GM12878 (cell line): ENCODE data around the gene PITPNC1. TPM values are rescaled to one million over a fixed set of nuclear protein-coding genes. Genes with fewer than 3 reads are reported as not detected.

Source experiments
- CEBPB ChIP-seq, 2 experiments: fragments of 150-350 bp in 1 of 2; IDR thresholded peaks; 2 replicates each; pipeline ENCODE4 v1.6.1; 2012 to 2014; ENCODE audit warnings: low read depth in 2 of 2, low read length in 2 of 2, borderline replicate concordance in 1 of 2, inconsistent platforms in 1 of 2
- DPF2 ChIP-seq: fragments of 450-650 bp; IDR thresholded peaks from 2 replicates; pipeline ENCODE4 v1.6.1; 2017; ENCODE audit warnings: mild to moderate bottlenecking
- IRF4 ChIP-seq: IDR thresholded peaks from 2 replicates; pipeline ENCODE4 v1.6.1; 2011; ENCODE audit warnings: low read depth, low read length
- JUNB ChIP-seq: IDR thresholded peaks from 2 replicates; pipeline ENCODE4 v1.6.1; 2016; ENCODE audit warnings: antibody characterized with exemption, mild to moderate bottlenecking
- KLF5 ChIP-seq: fragments of 450-650 bp; IDR thresholded peaks from 2 replicates; pipeline ENCODE4 v1.6.1; 2014; ENCODE audit warnings: mild to moderate bottlenecking; ENCODE audit not compliant: partially characterized antibody
- NFYB ChIP-seq: IDR thresholded peaks from 2 replicates; pipeline ENCODE4 v1.6.1; 2011; ENCODE audit warnings: low read depth, mild to moderate bottlenecking, low read length, improper control_type of control experiment, moderate library complexity; ENCODE audit not compliant: insufficient read depth
- SIN3A ChIP-seq: IDR thresholded peaks from 2 replicates; pipeline ENCODE4 v1.6.1; 2012; ENCODE audit warnings: low read depth, low read length, improper control_type of control experiment
- SREBF2 ChIP-seq: IDR thresholded peaks from 2 replicates; pipeline ENCODE4 v1.6.1; 2012; ENCODE audit warnings: mild to moderate bottlenecking, low read length
- STAT1 ChIP-seq: fragments of 450-650 bp; conservative IDR thresholded peaks from 2 replicates; pipeline ENCODE4 v1.6.1; 2014; ENCODE audit warnings: antibody characterized with exemption, mild to moderate bottlenecking
- STAT3 ChIP-seq: IDR thresholded peaks from 2 replicates; pipeline ENCODE4 v1.6.1; 2011; ENCODE audit warnings: low read depth, low read length, improper control_type of control experiment
- TAF1 ChIP-seq: IDR thresholded peaks from 2 replicates; pipeline ENCODE4 v1.6.1; 2011; ENCODE audit warnings: mild to moderate bottlenecking, low read depth, low read length, borderline replicate concordance
- TCF12 ChIP-seq: IDR thresholded peaks from 2 replicates; pipeline ENCODE4 v1.6.1; 2011; ENCODE audit warnings: low read depth, mild to moderate bottlenecking, low read length
- TCF3 ChIP-seq: IDR thresholded peaks from 2 replicates; pipeline ENCODE4 v1.6.1; 2012; ENCODE audit warnings: low read depth, mild to moderate bottlenecking, low read length, borderline replicate concordance; ENCODE audit not compliant: insufficient read depth
- ZNF384 ChIP-seq: IDR thresholded peaks from 2 replicates; pipeline ENCODE4 v1.6.1; 2012; ENCODE audit warnings: low read depth, mild to moderate bottlenecking, low read length, improper control_type of control experiment, borderline replicate concordance
- ZZZ3 ChIP-seq: IDR thresholded peaks from 2 replicates; pipeline ENCODE4 v1.6.1; 2011; ENCODE audit warnings: low read depth; ENCODE audit not compliant: control insufficient read depth, insufficient read length
- polyA plus RNA-seq, 11 experiments: library from polyadenylated mRNA; depleted of rRNA in 4 of 11; unstranded in 6 of 11; stranded (reverse) in 5 of 11; fragments of >200 nt; fragmentation: Nextera tagmentation in 4 of 11; fragmentation: Illumina TruSeq in 1 of 11; extraction: Ambion mirVana in 4 of 11; extraction: Trizol in 1 of 11; gene quantifications; 1 replicate in 1 of 11; 2 replicates in 10 of 11; pipeline versions ENCODE4 v1.2.1 to v1.2.3, GENCODE V29; 2011 to 2016; ENCODE audit warnings: inconsistent platforms in 2 of 11, missing spikeins in 2 of 11, low read depth in 1 of 11
- total RNA-seq, 4 experiments: library from RNA; depleted of rRNA in 3 of 4; stranded (reverse); fragments of >200 nt in 3 of 4; fragmentation: Illumina TruSeq in 1 of 4; extraction: Trizol in 1 of 4; gene quantifications; 2 replicates each; pipeline versions ENCODE4 v1.2.1 to v1.2.3, GENCODE V29; 2013 to 2021
- TF ChIP-seq, protein P1 (sequence below): IDR thresholded peaks from 2 replicates; pipeline ENCODE4 v1.6.1; 2011; ENCODE audit warnings: mild to moderate bottlenecking, low read depth, low read length, moderate library complexity; ENCODE audit not compliant: insufficient replicate concordance
- TF ChIP-seq, protein P2 (sequence below): fragments of 450-650 bp; formaldehyde crosslinking; IDR thresholded peaks from 2 replicates; pipeline ENCODE4 v1.5.0; 2022; ENCODE audit warnings: mild to moderate bottlenecking, missing genetic modification characterization
- TF ChIP-seq, protein P3 (sequence below): IDR thresholded peaks from 2 replicates; pipeline ENCODE4 v1.6.1; 2011; ENCODE audit warnings: low read depth, low read length, improper control_type of control experiment, borderline replicate concordance
- TF ChIP-seq, protein P4 (sequence below): fragments of 450-650 bp; IDR thresholded peaks from 2 replicates; pipeline ENCODE4 v1.6.1; 2016; ENCODE audit warnings: mild to moderate bottlenecking, moderate library complexity, borderline replicate concordance
- TF ChIP-seq, protein P5 (sequence below): IDR thresholded peaks from 2 replicates; pipeline ENCODE4 v1.6.1; 2011; ENCODE audit warnings: low read depth, mild to moderate bottlenecking, low read length, moderate library complexity, borderline replicate concordance; ENCODE audit errors: extremely low read depth

Gene PITPNC1
- total and polyA plus RNA-seq, 10 of the 15 experiments (the other 5 are each of a cell fraction or from before 2014, with no cell fraction given) = 12.2 to 62.4 (median 47.3) TPM

DNA sequence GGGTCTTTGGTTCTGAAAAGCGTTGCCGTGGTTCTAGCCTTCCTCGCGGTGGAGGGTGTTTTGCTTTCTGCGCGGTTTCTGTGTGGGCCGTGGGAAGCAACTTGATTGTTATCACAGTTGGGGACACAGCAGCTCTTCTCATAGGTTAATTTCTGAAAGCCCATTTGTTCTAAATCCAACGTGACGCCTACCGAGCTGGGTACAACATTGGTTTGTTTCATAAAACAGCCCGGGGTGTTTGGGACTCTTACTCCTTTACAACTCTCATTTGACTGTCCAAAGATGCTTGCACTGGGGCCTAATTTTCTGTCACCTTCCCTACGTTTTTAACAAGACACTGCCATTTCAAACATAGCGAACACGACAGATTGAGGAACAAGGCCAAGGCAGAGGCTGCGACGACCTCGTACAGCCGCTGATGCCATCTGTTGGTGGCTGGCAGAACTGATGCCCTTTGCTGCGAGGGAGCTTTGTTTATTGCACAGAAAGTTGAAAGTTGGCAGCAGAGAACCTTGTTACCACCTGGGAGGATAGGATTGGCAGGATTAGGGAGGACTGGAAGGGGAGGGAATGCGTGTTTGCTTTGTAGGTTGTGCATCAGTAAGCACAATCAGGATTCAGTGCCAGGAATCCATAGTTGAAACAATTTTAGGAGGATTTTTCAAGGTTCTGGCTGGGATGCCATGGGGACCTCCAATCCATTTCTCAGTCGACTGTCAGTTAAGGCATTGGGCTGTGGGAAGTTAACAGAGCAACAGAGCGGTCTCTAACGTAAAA lies 98.3 kb downstream of the PITPNC1 start (continued):
- TF ChIP-seq, protein P1, sequence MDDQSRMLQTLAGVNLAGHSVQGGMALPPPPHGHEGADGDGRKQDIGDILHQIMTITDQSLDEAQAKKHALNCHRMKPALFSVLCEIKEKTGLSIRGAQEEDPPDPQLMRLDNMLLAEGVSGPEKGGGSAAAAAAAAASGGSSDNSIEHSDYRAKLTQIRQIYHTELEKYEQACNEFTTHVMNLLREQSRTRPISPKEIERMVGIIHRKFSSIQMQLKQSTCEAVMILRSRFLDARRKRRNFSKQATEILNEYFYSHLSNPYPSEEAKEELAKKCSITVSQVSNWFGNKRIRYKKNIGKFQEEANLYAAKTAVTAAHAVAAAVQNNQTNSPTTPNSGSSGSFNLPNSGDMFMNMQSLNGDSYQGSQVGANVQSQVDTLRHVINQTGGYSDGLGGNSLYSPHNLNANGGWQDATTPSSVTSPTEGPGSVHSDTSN = no peak
- TF ChIP-seq STAT1 (no peak), ZNF384 (no peak), KLF5 (no peak), TCF12 (0 out of 2 replicates have a peak, but pooled peaks have one; percentile 23), SIN3A (no peak), TCF3 (no peak), STAT3 (no peak), ZZZ3 (no peak), CEBPB (IDR thresholded peaks at IDR 0.05; ENCODE audit: borderline replicate concordance in 1 of 2, low read depth in 2 of 2, low read length in 2 of 2) (no peak), TAF1 (no peak), JUNB (no peak), DPF2 (no peak), SREBF2 (no peak), NFYB (no peak), IRF4 (peak; percentile 58; the same call in 1 of the 2 replicates)
- TF ChIP-seq, protein P2, sequence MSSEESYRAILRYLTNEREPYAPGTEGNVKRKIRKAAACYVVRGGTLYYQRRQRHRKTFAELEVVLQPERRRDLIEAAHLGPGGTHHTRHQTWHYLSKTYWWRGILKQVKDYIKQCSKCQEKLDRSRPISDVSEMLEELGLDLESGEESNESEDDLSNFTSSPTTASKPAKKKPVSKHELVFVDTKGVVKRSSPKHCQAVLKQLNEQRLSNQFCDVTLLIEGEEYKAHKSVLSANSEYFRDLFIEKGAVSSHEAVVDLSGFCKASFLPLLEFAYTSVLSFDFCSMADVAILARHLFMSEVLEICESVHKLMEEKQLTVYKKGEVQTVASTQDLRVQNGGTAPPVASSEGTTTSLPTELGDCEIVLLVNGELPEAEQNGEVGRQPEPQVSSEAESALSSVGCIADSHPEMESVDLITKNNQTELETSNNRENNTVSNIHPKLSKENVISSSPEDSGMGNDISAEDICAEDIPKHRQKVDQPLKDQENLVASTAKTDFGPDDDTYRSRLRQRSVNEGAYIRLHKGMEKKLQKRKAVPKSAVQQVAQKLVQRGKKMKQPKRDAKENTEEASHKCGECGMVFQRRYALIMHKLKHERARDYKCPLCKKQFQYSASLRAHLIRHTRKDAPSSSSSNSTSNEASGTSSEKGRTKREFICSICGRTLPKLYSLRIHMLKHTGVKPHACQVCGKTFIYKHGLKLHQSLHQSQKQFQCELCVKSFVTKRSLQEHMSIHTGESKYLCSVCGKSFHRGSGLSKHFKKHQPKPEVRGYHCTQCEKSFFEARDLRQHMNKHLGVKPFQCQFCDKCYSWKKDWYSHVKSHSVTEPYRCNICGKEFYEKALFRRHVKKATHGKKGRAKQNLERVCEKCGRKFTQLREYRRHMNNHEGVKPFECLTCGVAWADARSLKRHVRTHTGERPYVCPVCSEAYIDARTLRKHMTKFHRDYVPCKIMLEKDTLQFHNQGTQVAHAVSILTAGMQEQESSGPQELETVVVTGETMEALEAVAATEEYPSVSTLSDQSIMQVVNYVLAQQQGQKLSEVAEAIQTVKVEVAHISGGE (CRISPR knock-in tag) = no peak
- TF ChIP-seq, protein P3, sequence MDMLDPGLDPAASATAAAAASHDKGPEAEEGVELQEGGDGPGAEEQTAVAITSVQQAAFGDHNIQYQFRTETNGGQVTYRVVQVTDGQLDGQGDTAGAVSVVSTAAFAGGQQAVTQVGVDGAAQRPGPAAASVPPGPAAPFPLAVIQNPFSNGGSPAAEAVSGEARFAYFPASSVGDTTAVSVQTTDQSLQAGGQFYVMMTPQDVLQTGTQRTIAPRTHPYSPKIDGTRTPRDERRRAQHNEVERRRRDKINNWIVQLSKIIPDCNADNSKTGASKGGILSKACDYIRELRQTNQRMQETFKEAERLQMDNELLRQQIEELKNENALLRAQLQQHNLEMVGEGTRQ = no peak
- TF ChIP-seq, protein P4, sequence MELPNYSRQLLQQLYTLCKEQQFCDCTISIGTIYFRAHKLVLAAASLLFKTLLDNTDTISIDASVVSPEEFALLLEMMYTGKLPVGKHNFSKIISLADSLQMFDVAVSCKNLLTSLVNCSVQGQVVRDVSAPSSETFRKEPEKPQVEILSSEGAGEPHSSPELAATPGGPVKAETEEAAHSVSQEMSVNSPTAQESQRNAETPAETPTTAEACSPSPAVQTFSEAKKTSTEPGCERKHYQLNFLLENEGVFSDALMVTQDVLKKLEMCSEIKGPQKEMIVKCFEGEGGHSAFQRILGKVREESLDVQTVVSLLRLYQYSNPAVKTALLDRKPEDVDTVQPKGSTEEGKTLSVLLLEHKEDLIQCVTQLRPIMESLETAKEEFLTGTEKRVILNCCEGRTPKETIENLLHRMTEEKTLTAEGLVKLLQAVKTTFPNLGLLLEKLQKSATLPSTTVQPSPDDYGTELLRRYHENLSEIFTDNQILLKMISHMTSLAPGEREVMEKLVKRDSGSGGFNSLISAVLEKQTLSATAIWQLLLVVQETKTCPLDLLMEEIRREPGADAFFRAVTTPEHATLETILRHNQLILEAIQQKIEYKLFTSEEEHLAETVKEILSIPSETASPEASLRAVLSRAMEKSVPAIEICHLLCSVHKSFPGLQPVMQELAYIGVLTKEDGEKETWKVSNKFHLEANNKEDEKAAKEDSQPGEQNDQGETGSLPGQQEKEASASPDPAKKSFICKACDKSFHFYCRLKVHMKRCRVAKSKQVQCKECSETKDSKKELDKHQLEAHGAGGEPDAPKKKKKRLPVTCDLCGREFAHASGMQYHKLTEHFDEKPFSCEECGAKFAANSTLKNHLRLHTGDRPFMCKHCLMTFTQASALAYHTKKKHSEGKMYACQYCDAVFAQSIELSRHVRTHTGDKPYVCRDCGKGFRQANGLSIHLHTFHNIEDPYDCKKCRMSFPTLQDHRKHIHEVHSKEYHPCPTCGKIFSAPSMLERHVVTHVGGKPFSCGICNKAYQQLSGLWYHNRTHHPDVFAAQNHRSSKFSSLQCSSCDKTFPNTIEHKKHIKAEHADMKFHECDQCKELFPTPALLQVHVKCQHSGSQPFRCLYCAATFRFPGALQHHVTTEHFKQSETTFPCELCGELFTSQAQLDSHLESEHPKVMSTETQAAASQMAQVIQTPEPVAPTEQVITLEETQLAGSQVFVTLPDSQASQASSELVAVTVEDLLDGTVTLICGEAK = no peak
- TF ChIP-seq, protein P5, sequence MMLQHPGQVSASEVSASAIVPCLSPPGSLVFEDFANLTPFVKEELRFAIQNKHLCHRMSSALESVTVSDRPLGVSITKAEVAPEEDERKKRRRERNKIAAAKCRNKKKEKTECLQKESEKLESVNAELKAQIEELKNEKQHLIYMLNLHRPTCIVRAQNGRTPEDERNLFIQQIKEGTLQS = no peak
